Tongue (tissue), 3 donors: Measurements from ENCODE around the gene CORO2A. TPM values are rescaled to one million over a fixed set of nuclear protein-coding genes. Genes with fewer than 3 reads are reported as not detected.
"Not testable (repeated sequence)": the region's sequence is repeated elsewhere in the genome, so short reads cannot be mapped to it uniquely, and the experiment has no call there.

ENCODE experiments used
- DNase-seq: peaks from one replicate; pipeline ENCODE4 v3.0.0-alpha.2; 2015
- small RNA-seq: library from RNA; depleted of rRNA; stranded (forward); fragments of <200 nt; gene quantifications from one replicate; pipeline ENCODE3, GENCODE V24; 2014; ENCODE audit warnings: low replicate concordance
- total RNA-seq: library from RNA; depleted of rRNA; stranded (reverse); fragments of >200 nt; gene quantifications from one replicate; pipeline ENCODE4 v1.2.3, GENCODE V29; 2014

The CORO2A gene
- total RNA-seq, 1 donor from 2014 or later = 2.9 TPM

GRCh38 chr9:98081477-98082219 lies 110.8 kb downstream of the CORO2A start:
- no peak for DNase-seq

DNA sequence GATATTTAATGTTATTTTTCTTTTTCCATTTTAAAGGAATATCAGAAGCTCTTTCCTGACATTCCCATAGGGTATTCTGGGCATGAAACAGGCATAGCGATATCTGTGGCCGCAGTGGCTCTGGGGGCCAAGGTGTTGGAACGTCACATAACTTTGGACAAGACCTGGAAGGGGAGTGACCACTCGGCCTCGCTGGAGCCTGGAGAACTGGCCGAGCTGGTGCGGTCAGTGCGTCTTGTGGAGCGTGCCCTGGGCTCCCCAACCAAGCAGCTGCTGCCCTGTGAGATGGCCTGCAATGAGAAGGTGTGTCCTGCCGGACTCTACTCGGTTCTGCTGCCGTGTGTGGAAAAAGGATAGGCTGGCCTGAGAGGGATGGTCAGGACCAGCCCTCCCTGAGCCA lies 111.7 kb downstream of the CORO2A start:
- no peak for DNase-seq

DNA sequence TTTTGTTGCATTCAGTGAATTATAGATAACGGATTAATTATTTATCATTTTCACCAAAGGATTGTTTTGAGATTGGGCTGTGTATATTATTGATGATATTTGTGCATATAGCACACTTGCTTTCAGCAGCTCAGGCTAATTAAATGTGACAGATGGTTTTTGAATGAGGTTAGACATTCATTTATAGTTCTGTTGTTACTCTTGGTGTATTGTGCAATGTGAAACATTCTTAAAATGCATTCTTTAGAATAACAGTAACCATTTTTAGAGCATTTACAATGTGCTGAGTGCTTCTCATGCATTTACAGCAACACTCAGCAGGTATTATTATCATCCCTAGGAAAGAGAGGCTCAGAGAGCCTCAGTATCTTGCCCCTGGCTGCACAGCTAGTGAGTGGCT lies 112.1 kb downstream of the CORO2A start:
- DNase-seq = no peak

DNA sequence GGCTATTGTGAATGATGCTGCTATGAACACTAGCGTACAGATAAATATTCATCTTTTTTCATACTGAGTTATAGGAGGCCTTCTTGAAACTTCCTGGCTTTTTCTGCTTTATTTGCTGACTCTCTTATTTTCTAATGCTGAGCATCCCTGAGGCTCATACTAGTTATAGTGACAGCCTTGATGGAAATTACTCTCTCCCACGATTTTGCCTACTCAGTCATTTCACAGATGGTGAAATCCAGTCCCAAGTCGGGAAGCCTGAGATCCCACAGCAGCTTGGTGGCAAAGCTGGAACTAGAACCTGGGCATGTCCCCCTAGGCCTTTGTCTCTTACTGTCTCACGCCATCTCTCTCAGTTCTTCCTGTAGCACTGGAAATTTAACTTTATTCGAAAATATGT lies 113.5 kb downstream of the CORO2A start:
- no peak for DNase-seq

DNA sequence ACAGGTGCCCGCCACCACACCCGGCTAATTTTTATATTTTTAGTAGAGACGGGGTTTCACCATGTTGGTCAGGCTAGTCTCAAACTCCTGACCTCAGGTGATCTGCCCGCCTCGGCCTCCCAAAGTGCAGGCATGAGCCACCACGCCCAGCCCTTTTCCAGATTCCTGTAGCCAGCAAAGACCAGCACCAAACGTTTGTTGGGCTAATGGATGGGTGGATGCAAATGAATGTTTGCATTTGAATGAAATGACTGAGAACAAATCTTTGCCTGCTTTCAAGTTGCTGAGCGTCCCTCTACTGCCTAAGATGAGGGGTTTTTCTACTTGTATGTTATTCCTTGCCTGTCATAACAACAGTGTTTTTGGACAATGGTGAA lies 115.9 kb downstream of the CORO2A start:
- DNase-seq = not testable (repeated sequence)

GRCh38 chr9:98075332-98075805 lies 117.1 kb downstream of the CORO2A start:
- no peak for DNase-seq

DNA sequence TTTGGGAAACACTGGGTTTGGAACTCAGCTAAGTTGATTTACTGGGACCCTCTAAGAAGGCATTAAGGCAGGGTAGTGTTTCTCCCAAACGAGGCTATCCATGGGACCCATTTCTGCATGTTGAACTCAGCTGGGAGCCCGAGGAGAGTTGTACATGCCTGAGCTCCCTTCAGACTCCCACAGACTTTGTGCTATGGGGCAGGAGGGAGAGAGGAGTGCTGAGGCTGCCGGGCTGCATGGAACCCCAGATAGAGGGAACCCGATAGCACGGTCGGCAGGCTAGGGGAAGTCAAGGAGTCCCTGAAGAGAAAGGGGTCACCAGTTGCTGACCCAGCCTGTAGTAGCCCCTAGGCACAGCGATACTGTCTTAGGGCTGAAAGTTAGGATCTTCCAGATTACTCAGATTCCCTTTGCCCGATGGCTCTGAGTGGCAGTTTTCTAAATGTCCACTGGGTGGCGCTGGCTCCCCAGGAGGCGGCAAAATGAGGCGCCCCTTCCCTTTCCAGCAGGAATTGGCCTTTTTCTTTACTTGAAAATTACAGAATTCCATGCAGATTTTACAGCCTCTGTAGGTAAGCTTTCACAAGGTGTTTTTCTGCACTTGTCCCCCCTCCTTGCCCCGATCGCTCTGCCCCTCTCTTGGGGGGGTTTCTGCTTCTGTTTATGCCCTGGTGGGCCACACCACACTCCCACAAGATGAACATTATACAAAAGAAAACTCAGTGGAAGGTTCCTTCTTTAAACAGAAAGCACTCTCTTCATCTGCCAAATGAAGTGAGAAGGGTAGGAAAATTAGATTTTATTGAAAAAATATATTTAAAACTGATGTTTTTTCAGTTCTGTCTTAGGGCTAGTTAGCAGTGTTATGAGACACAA lies 118.1 kb downstream of the CORO2A start:
- DNase-seq = peak; percentile 77

- no peak for DNase-seq
Measured at GRCh38 chr9:98071737-98072136, 120.7 kb downstream of the CORO2A start.

Small RNA genes within 50 kb of the gene (small RNA-seq; reads per million reads assigned to genes)
- gene MIR6854 (not detected), gene RF00017 (not detected)

Other genes with a start within 250 kb of the CORO2A start
- 15.8 TPM for gene ANP32B, start 209.3 kb downstream of the CORO2A start, total RNA-seq
- 40.3 TPM for gene NANS, start 135.9 kb downstream of the CORO2A start, total RNA-seq
- 4.3 TPM for gene TRIM14, start 73.4 kb downstream of the CORO2A start, total RNA-seq
- 10.3 TPM for gene TBC1D2, start 63.0 kb upstream of the CORO2A start, total RNA-seq